ENCODE measurements around the gene TRMT11. TPM values are rescaled to one million over a fixed set of nuclear protein-coding genes. Genes with fewer than 3 reads are reported as not detected.

TRMT11 gene
- total and polyA plus RNA-seq, 2 of the 13 experiments (the other 11 are each of a cell fraction or from before 2014, with no cell fraction given) = 42.2 to 81.9 TPM

- 0 out of 2 replicates have a peak, but pooled peaks have one; percentile 5 for TF ChIP-seq MTF1 (CRISPR knock-in tag; IDR thresholded peaks at IDR 0.05)
- TF ChIP-seq ATRX (CRISPR knock-in tag; IDR thresholded peaks at IDR 0.05; ENCODE audit: borderline replicate concordance) = no peak
- no peak for TF ChIP-seq ZNF230 (CRISPR knock-in tag; IDR thresholded peaks at IDR 0.05)
- no peak for TF ChIP-seq ZNF691 (CRISPR knock-in tag; IDR thresholded peaks at IDR 0.05; ENCODE audit: borderline replicate concordance, low read depth)
- TF ChIP-seq, protein P1, sequence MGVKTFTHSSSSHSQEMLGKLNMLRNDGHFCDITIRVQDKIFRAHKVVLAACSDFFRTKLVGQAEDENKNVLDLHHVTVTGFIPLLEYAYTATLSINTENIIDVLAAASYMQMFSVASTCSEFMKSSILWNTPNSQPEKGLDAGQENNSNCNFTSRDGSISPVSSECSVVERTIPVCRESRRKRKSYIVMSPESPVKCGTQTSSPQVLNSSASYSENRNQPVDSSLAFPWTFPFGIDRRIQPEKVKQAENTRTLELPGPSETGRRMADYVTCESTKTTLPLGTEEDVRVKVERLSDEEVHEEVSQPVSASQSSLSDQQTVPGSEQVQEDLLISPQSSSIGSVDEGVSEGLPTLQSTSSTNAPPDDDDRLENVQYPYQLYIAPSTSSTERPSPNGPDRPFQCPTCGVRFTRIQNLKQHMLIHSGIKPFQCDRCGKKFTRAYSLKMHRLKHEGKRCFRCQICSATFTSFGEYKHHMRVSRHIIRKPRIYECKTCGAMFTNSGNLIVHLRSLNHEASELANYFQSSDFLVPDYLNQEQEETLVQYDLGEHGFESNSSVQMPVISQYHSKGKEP (CRISPR knock-in tag; IDR thresholded peaks at IDR 0.05) = no peak
- no peak for TF ChIP-seq ZUFSP (CRISPR knock-in tag; IDR thresholded peaks at IDR 0.05; ENCODE audit: borderline replicate concordance)
- TF ChIP-seq ZNF607 (CRISPR knock-in tag; IDR thresholded peaks at IDR 0.05; ENCODE audit: borderline replicate concordance) = no peak
- no peak for TF ChIP-seq CC2D1A (CRISPR knock-in tag; IDR thresholded peaks at IDR 0.05)
- TF ChIP-seq PAF1 (CRISPR knock-in tag; IDR thresholded peaks at IDR 0.05) = no peak
- TF ChIP-seq TBP (CRISPR knock-in tag; IDR thresholded peaks at IDR 0.05) = no peak
- TF ChIP-seq, protein P2, sequence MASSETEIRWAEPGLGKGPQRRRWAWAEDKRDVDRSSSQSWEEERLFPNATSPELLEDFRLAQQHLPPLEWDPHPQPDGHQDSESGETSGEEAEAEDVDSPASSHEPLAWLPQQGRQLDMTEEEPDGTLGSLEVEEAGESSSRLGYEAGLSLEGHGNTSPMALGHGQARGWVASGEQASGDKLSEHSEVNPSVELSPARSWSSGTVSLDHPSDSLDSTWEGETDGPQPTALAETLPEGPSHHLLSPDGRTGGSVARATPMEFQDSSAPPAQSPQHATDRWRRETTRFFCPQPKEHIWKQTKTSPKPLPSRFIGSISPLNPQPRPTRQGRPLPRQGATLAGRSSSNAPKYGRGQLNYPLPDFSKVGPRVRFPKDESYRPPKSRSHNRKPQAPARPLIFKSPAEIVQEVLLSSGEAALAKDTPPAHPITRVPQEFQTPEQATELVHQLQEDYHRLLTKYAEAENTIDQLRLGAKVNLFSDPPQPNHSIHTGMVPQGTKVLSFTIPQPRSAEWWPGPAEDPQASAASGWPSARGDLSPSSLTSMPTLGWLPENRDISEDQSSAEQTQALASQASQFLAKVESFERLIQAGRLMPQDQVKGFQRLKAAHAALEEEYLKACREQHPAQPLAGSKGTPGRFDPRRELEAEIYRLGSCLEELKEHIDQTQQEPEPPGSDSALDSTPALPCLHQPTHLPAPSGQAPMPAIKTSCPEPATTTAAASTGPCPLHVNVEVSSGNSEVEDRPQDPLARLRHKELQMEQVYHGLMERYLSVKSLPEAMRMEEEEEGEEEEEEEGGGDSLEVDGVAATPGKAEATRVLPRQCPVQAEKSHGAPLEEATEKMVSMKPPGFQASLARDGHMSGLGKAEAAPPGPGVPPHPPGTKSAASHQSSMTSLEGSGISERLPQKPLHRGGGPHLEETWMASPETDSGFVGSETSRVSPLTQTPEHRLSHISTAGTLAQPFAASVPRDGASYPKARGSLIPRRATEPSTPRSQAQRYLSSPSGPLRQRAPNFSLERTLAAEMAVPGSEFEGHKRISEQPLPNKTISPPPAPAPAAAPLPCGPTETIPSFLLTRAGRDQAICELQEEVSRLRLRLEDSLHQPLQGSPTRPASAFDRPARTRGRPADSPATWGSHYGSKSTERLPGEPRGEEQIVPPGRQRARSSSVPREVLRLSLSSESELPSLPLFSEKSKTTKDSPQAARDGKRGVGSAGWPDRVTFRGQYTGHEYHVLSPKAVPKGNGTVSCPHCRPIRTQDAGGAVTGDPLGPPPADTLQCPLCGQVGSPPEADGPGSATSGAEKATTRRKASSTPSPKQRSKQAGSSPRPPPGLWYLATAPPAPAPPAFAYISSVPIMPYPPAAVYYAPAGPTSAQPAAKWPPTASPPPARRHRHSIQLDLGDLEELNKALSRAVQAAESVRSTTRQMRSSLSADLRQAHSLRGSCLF (CRISPR knock-in tag; IDR thresholded peaks at IDR 0.05; ENCODE audit: borderline replicate concordance) = 0 out of 2 replicates have a peak, but pooled peaks have one; percentile 87
- no peak for TF ChIP-seq ZNF33B (CRISPR knock-in tag; IDR thresholded peaks at IDR 0.05)
These were observed 400 bp upstream of the TRMT11 start (continued) for GRCh38 chr6:125985979-125986300.

All from HepG2 (cell line).